Esophagus muscularis mucosa (tissue), 4 donors: ENCODE measurements around the gene FBN1. TPM values are rescaled to one million over a fixed set of nuclear protein-coding genes. Genes with fewer than 3 reads are reported as not detected.

ENCODE experiments used
- DNase-seq: peaks from one replicate; pipeline ENCODE4 v3.0.0-alpha.2; 2017; ENCODE audit errors: extremely low spot score
- H3K27ac ChIP-seq, 4 donors: fragments of 200-600 bp; sonication (generic); replicated peaks in 1 of 4; 1 replicate in 3 of 4; 2 replicates in 1 of 4; pipeline ENCODE4 v1.5.1; 2016 to 2019; ENCODE audit warnings: mild to moderate bottlenecking in 1 of 4
- H3K27me3 ChIP-seq, 4 donors: fragments of 200-600 bp; sonication (generic); one replicate each; pipeline versions ENCODE4 v1.5.1 to v1.6.0; 2016 to 2019
- H3K36me3 ChIP-seq, 4 donors: fragments of 200-600 bp; sonication (generic); one replicate each; pipeline ENCODE4 v1.5.1; 2016 to 2019
- H3K4me1 ChIP-seq, 4 donors: fragments of 200-600 bp; sonication (generic); one replicate each; pipeline ENCODE4 v1.5.1; 2016 to 2019
- H3K4me3 ChIP-seq, 4 donors: fragments of 200-600 bp; sonication (generic); 1 replicate in 2 of 4; 2 replicates in 2 of 4; pipeline ENCODE4 v1.5.1; 2016 to 2019; ENCODE audit warnings: mild to moderate bottlenecking in 4 of 4, moderate library complexity in 1 of 4
- H3K9me3 ChIP-seq, 4 donors: fragments of 200-600 bp; sonication (generic); 1 replicate in 3 of 4; 2 replicates in 1 of 4; pipeline ENCODE4 v1.5.1; 2016 to 2019
- EP300 ChIP-seq: sonication (generic); formaldehyde crosslinking; IDR thresholded peaks from one replicate; pipeline ENCODE4 v1.6.1; 2017; ENCODE audit warnings: antibody characterized with exemption
- POLR2A ChIP-seq: fragments of 450-650 bp; IDR thresholded peaks from one replicate; pipeline ENCODE4 v1.6.1; 2017; ENCODE audit warnings: antibody characterized with exemption, moderate library complexity, mild to moderate bottlenecking, low read depth
- POLR2AphosphoS5 ChIP-seq, 2 donors: sonication (generic); formaldehyde crosslinking; IDR thresholded peaks; one replicate each; pipeline ENCODE4 v1.6.1; 2017; ENCODE audit warnings: antibody characterized with exemption in 2 of 2
- WGBS: methylation state at CpG from one replicate; pipeline ENCODE4 v1.1.5; 2018; 5-methylcytosine and 5-hydroxymethylcytosine counted together
- intact Hi-C: fragments of 100-400 bp; cut with DNase I; formaldehyde crosslinking; loops from one replicate; pipeline ENCODE4 v1.15.1; 2023
- total RNA-seq, 4 donors: library from RNA; depleted of rRNA; stranded (reverse); fragments of >200 nt; gene quantifications; one replicate each; pipeline versions ENCODE4 v1.1.0 to v1.2.1, GENCODE V29; 2016
- TF ChIP-seq, protein P1 (sequence below), 3 experiments: fragments of 200-600 bp in 2 of 3; fragments of 450-650 bp in 1 of 3; sonication (generic) in 2 of 3; IDR thresholded peaks; one replicate each; pipeline ENCODE4 v1.5.1; 2017 to 2019; ENCODE audit warnings: antibody characterized with exemption in 3 of 3, mild to moderate bottlenecking in 2 of 3, moderate library complexity in 1 of 3

The FBN1 gene
- total RNA-seq, 4 donors from 2014 or later: 159 to 253 (median 226) TPM

DNA sequence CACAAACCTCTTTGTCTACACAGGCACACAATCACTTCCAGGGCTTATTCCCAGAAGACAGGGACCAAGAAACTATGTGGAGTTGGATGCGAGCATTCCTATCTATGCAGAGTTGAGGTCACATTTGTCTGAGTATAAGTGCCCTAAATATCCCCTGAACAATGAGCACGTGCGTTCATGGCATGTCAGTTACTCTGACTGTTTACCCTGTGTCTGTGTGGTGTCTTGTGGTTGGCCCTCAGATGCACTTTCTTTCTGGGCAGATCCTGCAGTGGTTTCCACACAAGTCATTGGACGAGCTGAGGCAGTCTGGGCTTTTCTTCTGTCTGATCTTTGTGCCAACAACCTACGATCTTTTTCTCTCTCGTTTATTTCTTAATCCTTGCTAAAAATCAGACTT lies 134.5 kb downstream of the FBN1 start:
- H3K36me3 ChIP-seq: peaks cover 4 to 79% (median 27%) of the 10 kb centered on the region in 4 donors
- intact Hi-C loops: no loop called here

DNA sequence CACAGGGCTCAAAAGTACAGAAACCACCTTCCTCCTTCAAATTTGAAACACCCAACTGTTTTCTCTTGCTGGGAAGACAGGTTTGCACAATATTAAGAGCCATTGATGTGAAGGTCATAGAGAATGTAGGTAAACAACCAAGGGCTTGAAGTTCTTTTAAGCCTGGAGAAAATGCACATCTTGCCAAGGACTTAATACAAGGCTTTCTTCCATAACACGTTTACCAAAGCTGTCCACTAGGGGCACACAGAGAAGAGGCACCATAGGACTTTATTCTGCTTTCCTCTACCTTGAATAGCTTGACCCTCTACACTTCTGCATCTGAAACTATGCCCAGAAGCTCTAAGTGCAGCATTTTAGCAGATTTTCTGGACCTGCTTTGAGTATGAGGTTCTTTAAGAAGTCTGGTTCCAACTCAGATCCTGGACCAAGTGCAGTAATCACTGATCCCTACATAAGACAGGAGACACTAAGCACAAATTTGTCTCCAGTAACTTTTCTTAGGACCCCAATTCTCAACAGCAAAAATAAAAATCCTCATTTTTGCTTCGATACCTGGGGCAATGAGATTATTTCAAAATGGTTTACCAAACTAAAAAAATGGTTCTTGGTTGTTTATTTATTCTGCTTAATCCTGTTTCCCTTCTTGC lies 138.0 kb downstream of the FBN1 start:
- Histone ChIP-seq H3K27me3 (no peaks in the 10 kb centered on the region), H3K36me3 (peaks cover 12 to 73% (median 25%) of the 10 kb centered on the region in 4 donors), H3K27ac (peak overlapping the region in 1 of 4 donors; percentile 9), H3K4me3 (no peak overlapping the region), H3K9me3 (no peaks in the 10 kb centered on the region), H3K4me1 (peaks cover 0 to 32% (median 24%) of the 10 kb centered on the region in 4 donors)
- WGBS: 51% methylated on average over 2 of the region's 2 CpGs
- intact Hi-C loops: no loop called here
- no peak for DNase-seq
- no peak for TF ChIP-seq POLR2AphosphoS5 (IDR thresholded peaks at IDR 0.05)
- TF ChIP-seq, protein P1, sequence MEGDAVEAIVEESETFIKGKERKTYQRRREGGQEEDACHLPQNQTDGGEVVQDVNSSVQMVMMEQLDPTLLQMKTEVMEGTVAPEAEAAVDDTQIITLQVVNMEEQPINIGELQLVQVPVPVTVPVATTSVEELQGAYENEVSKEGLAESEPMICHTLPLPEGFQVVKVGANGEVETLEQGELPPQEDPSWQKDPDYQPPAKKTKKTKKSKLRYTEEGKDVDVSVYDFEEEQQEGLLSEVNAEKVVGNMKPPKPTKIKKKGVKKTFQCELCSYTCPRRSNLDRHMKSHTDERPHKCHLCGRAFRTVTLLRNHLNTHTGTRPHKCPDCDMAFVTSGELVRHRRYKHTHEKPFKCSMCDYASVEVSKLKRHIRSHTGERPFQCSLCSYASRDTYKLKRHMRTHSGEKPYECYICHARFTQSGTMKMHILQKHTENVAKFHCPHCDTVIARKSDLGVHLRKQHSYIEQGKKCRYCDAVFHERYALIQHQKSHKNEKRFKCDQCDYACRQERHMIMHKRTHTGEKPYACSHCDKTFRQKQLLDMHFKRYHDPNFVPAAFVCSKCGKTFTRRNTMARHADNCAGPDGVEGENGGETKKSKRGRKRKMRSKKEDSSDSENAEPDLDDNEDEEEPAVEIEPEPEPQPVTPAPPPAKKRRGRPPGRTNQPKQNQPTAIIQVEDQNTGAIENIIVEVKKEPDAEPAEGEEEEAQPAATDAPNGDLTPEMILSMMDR (IDR thresholded peaks at IDR 0.05): peak; percentile 24 to 61 (median 40)
- no peak for TF ChIP-seq POLR2A

More for the DNA sequence above, 134.5 kb downstream of the FBN1 start:
- TF ChIP-seq POLR2AphosphoS5 (IDR thresholded peaks at IDR 0.05) (peak in 1 of 2 donors; percentile 14), POLR2A (no peak), EP300 (no peak)
- TF ChIP-seq, protein P1 (IDR thresholded peaks at IDR 0.05): no peak
- WGBS: 62% methylated on average over 6 of the region's 6 CpGs
- H3K27ac ChIP-seq: peak overlapping the region in 2 of 4 donors; percentile 3 to 39
- H3K27me3 ChIP-seq: no peaks in the 10 kb centered on the region
- H3K4me1 ChIP-seq: peaks cover 0 to 28% (median 20%) of the 10 kb centered on the region in 4 donors
- no peaks in the 10 kb centered on the region for H3K9me3 ChIP-seq
- no peak for DNase-seq
- H3K4me3 ChIP-seq: no peak overlapping the region

DNA sequence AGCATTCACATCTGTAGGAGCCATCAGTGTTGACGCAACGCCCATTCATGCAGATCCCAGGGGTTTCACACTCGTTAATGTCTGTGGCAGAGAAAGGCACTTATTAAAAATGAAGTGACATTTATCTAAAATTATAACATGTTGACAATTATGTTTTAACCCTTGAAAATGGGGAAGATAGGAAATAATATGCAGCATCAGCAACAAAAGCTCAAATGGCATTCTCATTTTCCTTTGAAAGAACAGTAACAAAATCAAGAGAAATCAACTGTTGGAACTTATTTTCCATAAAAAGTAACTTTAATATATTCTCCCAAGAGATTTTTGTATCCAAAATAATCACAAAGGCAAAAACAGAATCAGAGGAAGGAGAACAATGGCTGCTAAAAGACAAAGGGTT lies 140.4 kb downstream of the FBN1 start:
- intact Hi-C loops: no loop called here
- TF ChIP-seq POLR2A (no peak), POLR2AphosphoS5 (IDR thresholded peaks at IDR 0.05) (no peak), EP300 (no peak)
- TF ChIP-seq, protein P1 (IDR thresholded peaks at IDR 0.05): no peak
- Histone ChIP-seq H3K4me3 (no peak overlapping the region), H3K4me1 (peaks cover 0 to 29% (median 21%) of the 10 kb centered on the region in 4 donors), H3K27ac (peak overlapping the region in 1 of 4 donors; percentile 8), H3K27me3 (no peaks in the 10 kb centered on the region), H3K36me3 (peaks cover 9 to 80% (median 31%) of the 10 kb centered on the region in 4 donors), H3K9me3 (no peaks in the 10 kb centered on the region)
- WGBS: 93% methylated on average over 3 of the region's 3 CpGs
- no peak for DNase-seq

DNA sequence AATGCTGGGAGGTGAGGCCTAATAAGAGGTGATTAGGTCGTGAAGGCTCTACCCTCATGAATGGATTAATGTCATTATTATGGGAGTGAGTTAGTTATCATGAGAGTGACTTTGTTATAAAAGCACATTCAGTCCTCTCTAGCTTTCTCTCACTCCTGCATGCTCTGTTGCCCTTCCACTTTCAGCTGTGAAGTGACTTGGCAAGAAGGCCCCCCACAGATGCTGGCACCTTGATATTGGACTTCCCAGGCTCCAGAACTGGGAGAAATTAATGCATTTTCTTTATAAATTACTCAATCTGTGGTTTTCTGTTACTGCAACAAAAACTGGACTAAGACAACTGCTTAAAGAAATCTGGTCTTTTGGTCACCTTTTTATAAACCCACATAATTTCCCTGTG lies 144.3 kb downstream of the FBN1 start:
- intact Hi-C loops: no loop called here
- H3K27me3 ChIP-seq: no peaks in the 10 kb centered on the region
- no peak overlapping the region for H3K4me3 ChIP-seq
- H3K27ac ChIP-seq: no peak overlapping the region
- no peaks in the 10 kb centered on the region for H3K9me3 ChIP-seq
- 100% methylated on average over 1 of the region's 1 CpG for WGBS
- peaks cover 9 to 86% (median 47%) of the 10 kb centered on the region in 4 donors for H3K36me3 ChIP-seq
- TF ChIP-seq, protein P1 (IDR thresholded peaks at IDR 0.05): no peak
- TF ChIP-seq EP300 (no peak), POLR2A (no peak), POLR2AphosphoS5 (IDR thresholded peaks at IDR 0.05) (no peak)
- no peak for DNase-seq
- H3K4me1 ChIP-seq: peaks cover 0 to 18% (median 8%) of the 10 kb centered on the region in 4 donors

DNA sequence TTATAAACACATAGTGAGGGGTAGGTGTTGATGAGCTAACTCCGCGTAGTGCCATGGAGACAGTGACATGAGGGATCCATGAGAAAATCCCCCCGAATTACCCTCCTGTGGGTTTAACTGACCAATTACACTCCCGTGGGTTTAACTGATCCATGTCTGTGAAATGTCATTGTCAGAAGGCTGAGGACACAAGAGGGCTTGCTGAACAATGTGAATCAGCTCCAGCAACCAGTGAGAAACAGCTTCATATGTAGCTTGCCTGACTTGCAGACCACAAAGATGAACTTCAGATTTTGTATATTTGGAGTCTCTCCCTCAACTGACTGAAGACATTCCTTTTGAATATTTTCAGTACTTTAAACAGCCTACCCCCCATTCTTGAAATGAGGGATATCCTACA lies 144.9 kb downstream of the FBN1 start:
- peak overlapping the region in 2 of 4 donors; percentile 2 to 18 for H3K27ac ChIP-seq

More for the DNA sequence above, 144.9 kb downstream of the FBN1 start:
- Histone ChIP-seq H3K9me3 (no peaks in the 10 kb centered on the region), H3K4me3 (no peak overlapping the region), H3K36me3 (peaks cover 14 to 85% (median 44%) of the 10 kb centered on the region in 4 donors), H3K27me3 (no peaks in the 10 kb centered on the region), H3K4me1 (peaks cover 0 to 18% (median 9%) of the 10 kb centered on the region in 4 donors)
- TF ChIP-seq POLR2A (no peak), POLR2AphosphoS5 (IDR thresholded peaks at IDR 0.05) (no peak), EP300 (no peak)
- TF ChIP-seq, protein P1 (IDR thresholded peaks at IDR 0.05): no peak
- 92% methylated on average over 4 of the region's 4 CpGs for WGBS
- intact Hi-C loops: no loop called here
- DNase-seq: no peak
